HG03521 (cell line): Measurements from ENCODE around the gene BSN.

ENCODE experiments used
- ATAC-seq: cut with Tn5 transposase; IDR thresholded peaks from one replicate; pipeline ENCODE4 v1.9.1; 2021; ENCODE audit warnings: mild to moderate bottlenecking, moderate library complexity; ENCODE audit not compliant: unreplicated experiment

The BSN gene, protein sequence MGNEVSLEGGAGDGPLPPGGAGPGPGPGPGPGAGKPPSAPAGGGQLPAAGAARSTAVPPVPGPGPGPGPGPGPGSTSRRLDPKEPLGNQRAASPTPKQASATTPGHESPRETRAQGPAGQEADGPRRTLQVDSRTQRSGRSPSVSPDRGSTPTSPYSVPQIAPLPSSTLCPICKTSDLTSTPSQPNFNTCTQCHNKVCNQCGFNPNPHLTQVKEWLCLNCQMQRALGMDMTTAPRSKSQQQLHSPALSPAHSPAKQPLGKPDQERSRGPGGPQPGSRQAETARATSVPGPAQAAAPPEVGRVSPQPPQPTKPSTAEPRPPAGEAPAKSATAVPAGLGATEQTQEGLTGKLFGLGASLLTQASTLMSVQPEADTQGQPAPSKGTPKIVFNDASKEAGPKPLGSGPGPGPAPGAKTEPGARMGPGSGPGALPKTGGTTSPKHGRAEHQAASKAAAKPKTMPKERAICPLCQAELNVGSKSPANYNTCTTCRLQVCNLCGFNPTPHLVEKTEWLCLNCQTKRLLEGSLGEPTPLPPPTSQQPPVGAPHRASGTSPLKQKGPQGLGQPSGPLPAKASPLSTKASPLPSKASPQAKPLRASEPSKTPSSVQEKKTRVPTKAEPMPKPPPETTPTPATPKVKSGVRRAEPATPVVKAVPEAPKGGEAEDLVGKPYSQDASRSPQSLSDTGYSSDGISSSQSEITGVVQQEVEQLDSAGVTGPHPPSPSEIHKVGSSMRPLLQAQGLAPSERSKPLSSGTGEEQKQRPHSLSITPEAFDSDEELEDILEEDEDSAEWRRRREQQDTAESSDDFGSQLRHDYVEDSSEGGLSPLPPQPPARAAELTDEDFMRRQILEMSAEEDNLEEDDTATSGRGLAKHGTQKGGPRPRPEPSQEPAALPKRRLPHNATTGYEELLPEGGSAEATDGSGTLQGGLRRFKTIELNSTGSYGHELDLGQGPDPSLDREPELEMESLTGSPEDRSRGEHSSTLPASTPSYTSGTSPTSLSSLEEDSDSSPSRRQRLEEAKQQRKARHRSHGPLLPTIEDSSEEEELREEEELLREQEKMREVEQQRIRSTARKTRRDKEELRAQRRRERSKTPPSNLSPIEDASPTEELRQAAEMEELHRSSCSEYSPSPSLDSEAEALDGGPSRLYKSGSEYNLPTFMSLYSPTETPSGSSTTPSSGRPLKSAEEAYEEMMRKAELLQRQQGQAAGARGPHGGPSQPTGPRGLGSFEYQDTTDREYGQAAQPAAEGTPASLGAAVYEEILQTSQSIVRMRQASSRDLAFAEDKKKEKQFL (N-terminal part only)

DNA sequence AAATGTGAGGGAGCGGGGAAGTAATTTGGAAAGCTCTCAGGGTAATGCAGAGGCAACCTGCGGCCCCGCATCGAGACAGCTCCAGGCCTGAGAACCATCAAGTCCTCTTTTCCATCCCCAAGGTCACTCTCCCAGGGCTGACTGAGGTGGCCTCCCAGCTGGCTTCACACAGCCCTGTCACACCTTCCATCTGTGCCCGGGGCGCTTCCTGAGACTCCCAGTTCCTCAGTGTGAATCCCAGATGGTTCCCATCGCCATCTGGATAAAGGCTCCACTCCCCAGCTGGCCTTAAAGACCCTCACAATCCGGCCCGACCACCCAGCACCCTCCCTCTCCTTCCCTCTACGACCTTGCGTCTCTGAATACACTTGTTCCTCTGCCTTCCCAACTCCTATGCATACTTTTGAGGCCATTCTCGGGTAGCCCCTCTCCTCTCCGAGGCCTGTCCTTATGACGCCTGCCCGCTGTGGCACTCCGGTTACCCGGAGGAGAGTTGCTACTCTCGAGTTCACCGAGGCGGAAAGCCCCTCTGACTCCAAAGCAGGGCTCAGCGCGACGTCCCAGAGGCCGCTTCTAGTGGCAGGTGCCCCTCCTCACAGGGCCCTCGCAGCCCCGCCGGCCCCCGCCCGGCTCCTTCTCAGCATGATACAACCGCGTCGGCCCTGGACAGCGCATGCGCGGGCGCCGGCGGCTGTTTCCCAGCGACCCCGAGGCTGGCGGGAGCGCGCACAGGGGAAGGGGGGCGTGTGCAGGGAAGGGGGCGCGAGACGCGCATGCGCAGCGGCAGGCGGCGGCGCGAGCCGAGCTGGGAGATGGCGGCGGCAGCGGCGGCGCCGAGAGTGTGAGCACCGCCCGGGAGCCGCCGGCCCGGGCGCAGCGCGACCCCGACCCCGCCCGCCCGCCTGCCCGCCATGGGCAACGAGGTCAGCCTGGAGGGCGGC is at the start of gene BSN:
Gene BSN, plus strand, starts transcription at position 786 of the 941 bp plus-strand sequence. Its CDS starts 126 bp downstream, at position 912.
- peak; percentile 77 for ATAC-seq

DNA sequence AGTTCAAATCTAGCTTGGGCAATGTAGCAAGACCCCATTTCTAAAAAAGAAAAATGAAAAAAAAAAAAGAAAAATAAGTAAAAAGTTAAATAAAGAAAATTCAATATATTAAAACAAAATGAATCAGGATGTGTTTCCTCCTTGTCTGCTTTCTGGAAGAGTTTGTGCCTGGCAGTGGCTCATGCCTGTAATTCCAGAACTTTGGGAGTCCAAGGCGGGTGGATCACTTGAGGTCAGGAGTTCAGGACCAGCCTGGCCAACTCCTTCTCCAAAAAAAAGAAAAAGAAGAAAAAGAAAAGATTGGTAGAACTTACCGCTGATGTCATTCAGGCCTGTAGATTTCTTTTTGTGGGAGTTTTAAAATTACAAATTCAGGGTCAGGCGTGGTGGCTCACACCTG is 47.4 kb upstream of the BSN start:
- no peak for ATAC-seq

DNA sequence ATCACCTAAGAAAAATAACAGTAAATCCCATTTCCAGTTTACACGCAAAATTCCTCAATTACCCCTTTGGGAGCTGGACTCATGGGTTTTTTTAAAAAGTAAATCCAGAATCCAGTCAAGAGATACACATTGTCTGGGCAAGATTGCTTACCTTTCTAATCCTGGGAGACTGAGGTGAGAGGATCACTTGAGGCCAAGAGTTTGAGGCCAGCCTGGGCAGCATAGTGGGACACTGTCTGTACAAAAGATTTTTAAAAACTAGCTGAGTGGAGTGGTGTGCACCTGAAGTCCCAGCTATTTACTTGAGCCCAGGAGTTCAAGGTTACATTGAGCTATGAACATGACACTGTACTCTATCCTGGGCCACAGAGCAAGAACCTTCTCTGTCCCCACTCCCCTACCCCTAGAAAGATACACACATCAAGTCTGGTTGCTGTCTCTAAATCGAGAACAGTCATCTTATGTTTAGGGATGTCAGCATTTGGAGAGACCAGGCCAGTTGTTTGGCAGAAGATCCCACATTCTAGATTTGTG is 45.2 kb upstream of the BSN start:
- ATAC-seq = no peak

DNA sequence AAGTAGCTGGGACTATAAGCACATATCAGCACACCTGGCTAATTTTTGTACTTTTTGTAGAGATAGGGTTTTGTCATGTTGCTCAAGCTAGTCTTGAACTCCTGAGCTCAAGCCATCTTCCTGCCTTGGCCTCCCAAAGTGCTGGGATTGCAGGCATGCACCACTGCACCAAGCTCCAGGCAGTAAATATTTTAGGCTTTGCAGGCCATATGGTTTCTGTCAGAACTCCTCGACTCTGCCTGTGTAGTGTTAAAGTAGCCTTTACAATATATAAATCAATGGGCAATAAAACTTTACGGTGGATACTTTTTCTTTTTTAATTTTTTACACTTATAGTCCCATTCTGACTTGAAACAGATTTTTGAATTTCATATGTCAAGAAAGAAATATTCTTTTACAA is 42.6 kb upstream of the BSN start:
- ATAC-seq = no peak

DNA sequence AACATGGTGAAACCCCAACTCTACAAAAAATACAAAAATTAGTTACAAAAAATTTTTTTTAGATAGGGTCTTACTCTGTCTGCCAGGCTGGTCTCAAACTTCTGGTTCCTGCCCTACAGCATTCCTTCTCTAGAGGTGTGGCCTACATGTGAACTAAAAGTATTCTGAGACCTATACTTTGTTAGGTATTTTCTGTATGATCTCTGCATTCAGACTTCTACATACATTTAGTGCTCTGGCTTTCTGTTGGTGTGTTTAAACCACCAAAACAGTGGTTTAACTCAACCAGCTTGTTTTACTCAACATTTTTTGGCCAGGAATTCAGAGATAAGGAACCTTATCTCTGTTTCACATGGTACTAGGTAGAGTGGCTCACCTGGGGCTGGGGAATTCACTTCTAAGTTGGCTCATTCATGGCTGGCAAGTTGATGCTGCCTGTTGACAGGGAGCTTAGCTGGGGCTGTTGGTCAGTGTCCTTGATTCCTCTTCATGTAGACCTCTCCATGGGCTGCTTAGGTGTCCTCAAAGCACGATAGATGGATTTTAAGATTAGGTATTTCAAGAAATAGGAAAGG is 41.4 kb upstream of the BSN start:
- ATAC-seq = no peak

DNA sequence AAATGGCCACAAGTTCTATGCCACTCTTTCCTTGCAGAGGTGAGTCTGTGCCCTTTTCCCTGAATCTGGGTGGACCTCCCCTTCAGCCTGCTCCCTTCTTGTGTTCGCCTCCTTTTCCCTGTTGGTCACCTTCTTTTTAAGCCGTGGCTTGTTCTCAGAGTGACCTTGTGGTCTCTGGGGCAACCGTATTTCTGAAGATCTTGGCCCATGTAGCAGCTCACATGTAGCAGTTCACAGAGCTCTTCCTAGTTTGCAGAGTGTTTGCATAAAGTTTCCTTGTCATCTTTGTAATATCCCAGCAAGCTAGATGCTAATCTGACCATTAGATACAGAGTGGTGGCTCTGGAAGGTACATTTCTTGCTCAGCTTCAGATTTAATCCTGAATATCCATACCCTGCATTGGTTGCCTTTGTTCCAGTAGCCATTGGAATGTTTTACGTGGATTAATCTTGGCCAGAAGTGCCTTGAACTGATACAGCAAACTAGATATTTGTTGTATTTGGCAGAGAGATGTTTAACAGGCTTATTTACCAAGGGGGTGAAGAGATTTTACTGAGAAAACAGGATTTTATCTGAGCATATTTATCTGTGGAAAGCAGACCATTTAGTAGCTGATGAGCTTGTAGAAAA is 40.7 kb upstream of the BSN start:
- ATAC-seq = no peak

DNA sequence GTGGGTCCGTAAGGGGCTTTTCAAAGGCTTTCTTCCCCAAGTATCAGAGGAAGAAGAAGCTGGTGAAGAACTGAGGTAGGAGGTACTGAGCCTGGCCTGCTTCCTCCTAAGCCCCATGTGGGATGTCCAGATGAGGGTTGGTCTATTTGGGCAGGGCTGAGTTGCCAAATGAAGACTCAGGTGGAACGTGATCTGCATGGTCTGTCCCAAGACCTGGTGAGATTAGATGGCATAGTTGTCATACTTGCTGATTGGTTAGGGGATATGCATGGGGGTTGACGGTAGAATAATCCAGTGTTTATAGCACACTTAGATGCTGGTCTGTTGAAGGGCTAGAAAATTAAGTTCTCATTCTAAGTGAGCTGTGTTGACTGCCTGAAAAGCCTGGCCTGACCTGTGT is 36.3 kb upstream of the BSN start:
- ATAC-seq = no peak

DNA sequence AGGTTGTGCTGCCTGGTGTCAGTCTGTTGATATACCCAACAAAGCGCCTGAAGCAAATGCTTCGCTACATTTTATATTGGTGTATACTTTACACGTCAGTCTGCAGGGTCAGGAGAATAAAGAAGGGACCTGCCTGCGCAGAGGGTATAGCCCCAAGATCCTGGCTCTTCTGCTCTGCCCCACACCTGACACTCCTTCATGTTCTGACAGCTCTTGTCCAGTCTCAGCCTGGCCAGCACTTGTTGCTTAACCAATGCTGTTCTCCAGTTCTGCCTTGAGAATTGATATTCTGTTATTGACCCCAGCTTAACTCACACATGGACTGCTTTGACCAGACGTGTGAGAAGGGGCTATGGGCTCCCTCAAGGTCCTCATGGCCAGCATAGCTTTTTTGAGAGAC is 35.8 kb upstream of the BSN start:
- no peak for ATAC-seq

DNA sequence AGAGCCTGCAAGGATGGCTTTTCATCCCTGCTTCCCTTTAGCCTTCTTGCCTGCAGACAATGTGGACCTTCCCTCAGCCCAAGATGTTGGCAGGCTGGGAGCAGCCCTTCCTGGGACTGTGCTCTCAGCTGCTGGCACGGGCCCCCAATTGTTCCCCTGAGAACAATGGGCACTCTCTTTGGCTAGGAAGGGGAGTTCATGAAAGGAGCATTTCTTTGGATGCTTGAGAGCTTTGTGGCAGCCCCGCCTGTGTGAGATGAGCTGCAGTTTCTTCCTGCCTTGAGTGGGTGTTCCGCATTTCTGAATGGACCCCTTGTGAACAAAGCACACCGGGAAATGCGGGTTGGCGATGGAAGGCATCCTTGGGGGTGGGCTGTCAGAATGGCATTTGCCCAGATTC is 35.0 kb upstream of the BSN start:
- no peak for ATAC-seq

DNA sequence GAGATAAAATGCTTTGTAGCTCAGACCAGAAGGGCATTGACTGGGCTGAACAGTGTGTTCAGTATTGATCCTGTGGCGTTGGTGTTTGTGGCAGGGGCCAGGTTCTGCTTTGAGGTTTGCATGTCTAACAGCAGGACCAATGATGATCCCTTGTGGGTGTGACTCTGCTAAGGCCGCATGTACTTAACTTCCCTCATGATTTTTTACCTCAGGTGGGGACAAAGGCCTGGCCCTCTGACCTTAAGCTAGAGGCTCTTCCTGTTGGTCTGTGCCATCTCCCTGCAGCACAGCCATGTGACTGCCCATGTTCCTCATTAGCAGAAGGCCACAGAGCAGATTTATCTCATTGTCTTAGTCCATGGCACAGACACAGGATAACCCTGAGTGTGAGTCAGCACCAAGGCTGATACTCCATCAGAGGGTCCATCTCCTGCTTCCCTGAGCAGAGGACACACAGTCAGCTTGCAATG is 34.3 kb upstream of the BSN start:
- no peak for ATAC-seq

DNA sequence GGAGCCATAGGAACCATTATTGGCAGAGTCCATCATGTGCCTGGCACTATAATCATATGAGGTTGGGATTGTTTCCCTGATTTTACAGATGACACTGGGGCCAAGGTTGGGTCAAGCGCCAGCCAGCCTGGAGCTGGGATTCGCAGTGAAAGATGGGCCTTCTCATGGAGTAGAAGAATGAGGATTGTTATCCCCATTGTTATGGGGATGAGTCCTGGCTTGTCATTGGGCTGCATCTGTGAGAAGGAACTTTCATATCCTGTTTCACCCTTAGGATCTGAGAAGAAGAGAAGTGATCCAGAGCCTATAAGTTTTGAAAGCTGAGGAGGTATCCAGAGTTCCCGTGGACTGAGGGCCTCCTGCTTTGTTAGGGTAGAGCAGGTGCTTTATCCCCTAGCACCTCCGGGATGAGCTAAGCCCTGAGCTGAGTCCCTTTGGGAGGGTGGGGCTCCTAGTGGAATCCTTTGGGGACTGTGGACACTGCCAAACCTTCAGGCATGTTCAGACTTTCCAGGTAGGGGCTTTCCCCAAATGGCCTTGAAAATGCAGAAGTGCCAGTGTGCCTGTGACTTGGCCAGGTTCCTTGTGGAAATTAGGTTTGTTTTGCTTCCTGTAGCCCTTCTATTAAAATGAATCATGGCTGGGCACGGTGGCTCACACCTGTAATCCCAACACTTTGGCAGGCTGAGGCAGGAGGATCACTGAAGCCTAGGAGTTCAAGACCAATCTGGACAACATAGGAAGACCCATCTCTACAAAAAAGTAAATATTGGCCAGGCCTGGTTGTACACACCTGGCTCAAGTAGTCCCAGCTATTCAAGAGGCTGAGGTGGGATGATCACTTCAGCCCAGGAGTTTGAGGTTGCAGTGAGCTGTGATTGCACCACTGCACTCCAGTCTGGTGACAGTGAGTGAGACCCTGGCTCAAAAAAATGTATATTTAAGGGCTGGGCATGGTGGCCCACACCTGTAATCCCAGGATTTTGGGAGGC is 30.2 kb upstream of the BSN start:
- no peak for ATAC-seq

DNA sequence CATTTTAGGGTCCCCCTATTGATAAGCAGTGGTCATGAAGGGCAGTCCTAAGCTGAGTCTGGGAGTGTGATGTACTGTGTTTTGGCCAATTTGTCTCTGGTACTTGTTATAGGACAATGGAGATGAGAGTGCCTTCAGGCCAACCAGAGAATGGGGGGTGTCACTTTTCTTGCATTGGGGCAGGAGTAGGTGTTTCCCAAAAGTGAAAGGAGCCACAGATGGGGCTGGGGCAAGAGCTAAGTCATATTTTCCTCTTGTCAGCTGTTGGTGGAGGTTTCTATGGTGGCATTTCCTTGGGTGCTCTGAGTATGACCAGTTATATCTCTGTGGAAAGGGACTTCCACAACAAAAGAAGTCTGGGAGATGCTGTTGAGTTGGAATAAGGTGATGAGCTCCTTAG is 24.7 kb upstream of the BSN start:
- ATAC-seq = no peak

DNA sequence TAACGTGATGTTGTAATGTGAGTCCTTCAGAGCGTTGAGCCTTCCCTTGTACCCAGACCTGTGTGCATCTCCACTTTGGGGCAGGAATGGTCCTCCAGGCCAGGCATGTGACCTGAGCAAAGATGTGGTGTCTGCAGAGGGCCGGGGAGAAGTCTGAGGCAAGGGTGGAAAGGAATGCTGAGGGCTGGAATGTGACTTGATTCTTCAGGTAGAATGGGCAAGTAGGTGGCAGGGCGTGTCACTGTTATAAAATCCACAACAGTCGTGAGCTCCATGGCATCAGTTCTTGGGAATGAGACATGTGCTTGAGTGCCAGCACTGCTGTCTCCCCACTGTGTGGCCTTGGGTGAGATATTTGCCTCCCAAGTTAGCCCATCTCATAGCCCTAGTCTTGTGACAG is 24.0 kb upstream of the BSN start:
- no peak for ATAC-seq

DNA sequence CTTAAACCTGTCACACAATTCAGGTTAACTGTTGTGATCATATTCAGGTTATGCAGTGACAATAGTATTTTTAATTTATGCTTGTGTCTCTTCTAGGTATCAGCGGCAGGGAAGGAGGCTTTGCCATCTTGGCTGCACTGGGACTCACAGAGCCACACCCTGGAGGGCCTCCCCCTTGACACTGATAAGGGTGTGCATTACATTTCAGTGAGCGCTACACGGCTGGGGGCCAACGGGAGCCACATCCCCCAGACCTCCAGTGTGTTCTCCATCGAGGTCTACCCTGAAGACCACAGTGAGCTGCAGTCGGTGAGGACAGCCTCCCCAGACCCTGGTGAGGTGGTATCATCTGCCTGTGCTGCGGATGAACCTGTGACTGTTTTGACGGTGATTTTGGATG is 23.6 kb upstream of the BSN start:
- ATAC-seq = no peak

DNA sequence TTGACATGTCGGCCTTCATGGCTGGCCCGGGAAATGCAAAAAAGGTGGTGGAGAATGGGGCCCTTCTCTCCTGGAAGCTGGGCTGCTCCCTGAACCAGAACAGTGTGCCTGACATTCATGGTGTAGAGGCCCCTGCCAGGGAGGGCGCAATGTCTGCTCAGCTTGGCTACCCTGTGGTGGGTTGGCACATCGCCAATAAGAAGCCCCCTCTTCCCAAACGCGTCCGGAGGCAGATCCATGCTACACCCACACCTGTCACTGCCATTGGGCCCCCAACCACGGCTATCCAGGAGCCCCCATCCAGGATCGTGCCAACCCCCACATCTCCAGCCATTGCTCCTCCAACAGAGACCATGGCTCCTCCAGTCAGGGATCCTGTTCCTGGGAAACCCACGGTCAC is 23.1 kb upstream of the BSN start:
- ATAC-seq = no peak

DNA sequence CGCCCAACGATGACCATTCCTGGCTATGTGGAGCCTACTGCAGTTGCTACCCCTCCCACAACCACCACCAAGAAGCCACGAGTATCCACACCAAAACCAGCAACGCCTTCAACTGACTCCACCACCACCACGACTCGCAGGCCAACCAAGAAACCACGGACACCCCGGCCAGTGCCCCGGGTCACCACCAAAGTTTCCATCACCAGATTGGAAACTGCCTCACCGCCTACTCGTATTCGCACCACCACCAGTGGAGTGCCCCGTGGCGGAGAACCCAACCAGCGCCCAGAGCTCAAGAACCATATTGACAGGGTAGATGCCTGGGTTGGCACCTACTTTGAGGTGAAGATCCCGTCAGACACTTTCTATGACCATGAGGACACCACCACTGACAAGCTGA is 22.6 kb upstream of the BSN start:
- no peak for ATAC-seq

DNA sequence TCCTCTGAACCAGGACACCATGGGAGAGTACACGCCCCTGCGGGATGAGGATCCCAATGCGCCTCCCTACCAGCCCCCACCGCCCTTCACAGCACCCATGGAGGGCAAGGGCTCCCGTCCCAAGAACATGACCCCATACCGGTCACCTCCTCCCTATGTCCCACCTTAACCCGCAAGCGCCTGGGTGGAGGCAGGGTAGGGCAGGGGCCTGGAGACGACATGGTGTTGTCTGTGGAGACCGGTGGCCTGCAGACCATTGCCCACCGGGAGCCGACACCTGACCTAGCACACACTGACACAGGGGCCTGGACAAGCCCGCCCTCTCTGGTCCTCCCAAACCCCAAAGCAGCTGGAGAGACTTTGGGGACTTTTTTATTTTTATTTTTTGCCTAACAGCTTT is 21.2 kb upstream of the BSN start:
- no peak for ATAC-seq
